Measurements from ENCODE around the gene MAX. TPM values are rescaled to one million over a fixed set of nuclear protein-coding genes. Genes with fewer than 3 reads are reported as not detected.

The MAX gene
- total and polyA plus RNA-seq, 2 of the 4 experiments (the other 2 are of a cell fraction) = 45.2 to 51.8 TPM

GRCh38 chr14:65080960-65081747 is 21.2 kb downstream of the MAX start:
- H3K4me1 ChIP-seq (ENCODE audit: control insufficient read depth, insufficient read depth, low read length) = 0 out of 2 replicates have a peak, but pooled peaks cover 2% of the 10 kb centered on the region
- no peak overlapping the region for H2BK15ac ChIP-seq (ENCODE audit: low read depth, low read length)
- no peak overlapping the region for H2BK20ac ChIP-seq (ENCODE audit: low read depth, low read length)
- H2BK5ac ChIP-seq (ENCODE audit: low read depth, low read length, poor library complexity, severe bottlenecking) = no peak overlapping the region
- no peak overlapping the region for H3K4me3 ChIP-seq (ENCODE audit: insufficient read depth, low read depth, low read length)
- H3K9me1 ChIP-seq (ENCODE audit: insufficient read depth, low read length) = peaks cover 3% of the 10 kb centered on the region; the same call in 1 of the 2 replicates
- H3K36me3 ChIP-seq (ENCODE audit: control insufficient read depth, insufficient read depth, low read length) = peaks cover 45% of the 10 kb centered on the region
- 100% methylated on average over 1 of the region's 2 CpGs; no CpG with 5 or more reads in 1 of the 2 experiments for WGBS, 2 experiments (ENCODE audit: extremely low coverage in 2 of 2, insufficient read length in 1 of 2)
- no peak overlapping the region for H4K91ac ChIP-seq (ENCODE audit: insufficient read depth, low read depth, low read length)
- H3K56ac ChIP-seq (ENCODE audit: extremely low read depth, insufficient read depth, low read length) = no peak overlapping the region
- H3K9me3 ChIP-seq (ENCODE audit: control insufficient read depth, insufficient read depth, low read length) = no peaks in the 10 kb centered on the region
- no peak overlapping the region for H4K8ac ChIP-seq (ENCODE audit: low read depth in 2 of 2, low read length in 2 of 2)
- ATAC-seq (ENCODE audit: low read depth) (no peak; the same call in 1 of the 2 replicates), DNase-seq (peak; percentile 22)
- POLR2A ChIA-PET (ENCODE audit: unreplicated experiment) = no interaction called here
- H2AK9ac ChIP-seq (replicated peaks; ENCODE audit: low read depth, low read length, poor library complexity) = no peak overlapping the region
- no peak overlapping the region for H3K14ac ChIP-seq (replicated peaks; ENCODE audit: low read depth, low read length)
- no TSS peak for BruUV-seq (replicated peaks)
- intact Hi-C loops (cut with micrococcal nuclease) = no loop called here
- in situ Hi-C loops (cut with MboI; ENCODE audit: low sequenced_read_pairs) = no loop called here
- no peak overlapping the region for H3K18ac ChIP-seq (ENCODE audit: low read depth, low read length)
- H3K4me2 ChIP-seq (ENCODE audit: low read depth, low read length) = no peak overlapping the region
- no peak overlapping the region for H3K9ac ChIP-seq (ENCODE audit: low read depth, low read length)
- H2AK5ac ChIP-seq (ENCODE audit: low read depth, low read length) = no peak overlapping the region
- H2BK120ac ChIP-seq (ENCODE audit: low read depth, low read length) = no peak overlapping the region
- TF ChIP-seq NFE2L2 (IDR thresholded peaks at IDR 0.05; ENCODE audit: low read depth, low read length) = no peak
- TF ChIP-seq MXI1 (IDR thresholded peaks at IDR 0.05; ENCODE audit: borderline replicate concordance, low read depth, low read length) = no peak
- no peak for TF ChIP-seq CTCF (conservative IDR thresholded peaks at IDR 0.05; ENCODE audit: low read depth, low read length)
- no peak for TF ChIP-seq SMC3 (IDR thresholded peaks at IDR 0.05; ENCODE audit: low read depth, low read length)
- TF ChIP-seq FOS (IDR thresholded peaks at IDR 0.05; ENCODE audit: low read depth, low read length) = no peak
- TF ChIP-seq RCOR1 (IDR thresholded peaks at IDR 0.05; ENCODE audit: insufficient replicate concordance, low read length) = no peak
- TF ChIP-seq RFX5 (IDR thresholded peaks at IDR 0.05; ENCODE audit: low read depth, low read length) = no peak
- no peak for TF ChIP-seq RAD21 (IDR thresholded peaks at IDR 0.05; ENCODE audit: low read length)
- dilution Hi-C loops (cut with HindIII; ENCODE audit: low sequenced_read_pairs, unreplicated experiment) = no loop called here
- CTCF ChIA-PET = no interaction called here
- H3K27ac ChIP-seq (ENCODE audit: insufficient read depth, low read length) = no peak overlapping the region
- no peak overlapping the region for H2AFZ ChIP-seq (replicated peaks; ENCODE audit: low read length, poor library complexity)
- no peak overlapping the region for H3K23ac ChIP-seq (ENCODE audit: low read depth, low read length)
- peaks cover 32 to 69% of the 10 kb centered on the region in 2 experiments for H3K79me1 ChIP-seq (ENCODE audit: low read depth in 1 of 2, low read length in 2 of 2)
- no peaks in the 10 kb centered on the region for H3K27me3 ChIP-seq (ENCODE audit: control insufficient read depth, insufficient read depth, low read length)
- H4K5ac ChIP-seq (ENCODE audit: low read depth, low read length) = no peak overlapping the region
- H4K20me1 ChIP-seq (ENCODE audit: insufficient read depth, low read length) = peaks cover 11% of the 10 kb centered on the region; the same call in 1 of the 2 replicates
- H3K4ac ChIP-seq (ENCODE audit: low read depth, low read length) = no peak overlapping the region

All from IMR-90 (cell line).